ENCODE data around the gene ZNF773.
"Not testable (repeated sequence)": the region's sequence is repeated elsewhere in the genome, so short reads cannot be mapped to it uniquely, and the experiment has no call there.

ZNF773 gene

GRCh38 chr19:57499680-57500395, at the start of gene ZNF773:
ZNF773 (plus strand) TSS chr19:57499938; CDS start chr19:57500081, 143 bp downstream.
- in situ Hi-C loops (cut with HindIII; ENCODE audit: low pct_ligation_motif_present, low pct_unique_long_range_greater_than_20kb, low sequenced_read_pairs) = not testable (repeated sequence)
- DNase-seq = peak; percentile 93

GRCh38 chr19:57452307-57452706, 47.4 kb upstream of the ZNF773 start:
- in situ Hi-C loops (cut with HindIII; ENCODE audit: low pct_ligation_motif_present, low pct_unique_long_range_greater_than_20kb, low sequenced_read_pairs) = no loop called here
- DNase-seq = no peak

- in situ Hi-C loops (cut with HindIII; ENCODE audit: low pct_ligation_motif_present, low pct_unique_long_range_greater_than_20kb, low sequenced_read_pairs) = no loop called here
- peak; percentile 49 for DNase-seq
Measured at GRCh38 chr19:57465680-57466381, 33.9 kb upstream of the ZNF773 start.

- DNase-seq = no peak
- in situ Hi-C loops (cut with HindIII; ENCODE audit: low pct_ligation_motif_present, low pct_unique_long_range_greater_than_20kb, low sequenced_read_pairs) = no loop called here
Measured at GRCh38 chr19:57466489-57466888, 33.2 kb upstream of the ZNF773 start.

GRCh38 chr19:57473646-57474045, 26.1 kb upstream of the ZNF773 start:
- in situ Hi-C loops (cut with HindIII; ENCODE audit: low pct_ligation_motif_present, low pct_unique_long_range_greater_than_20kb, low sequenced_read_pairs) = no loop called here
- DNase-seq = no peak

GRCh38 chr19:57477191-57478008, 22.3 kb upstream of the ZNF773 start, which contains the start of gene ZNF772:
ZNF772 (minus strand) TSS chr19:57477566; CDS start chr19:57477309, 257 bp downstream.
- peak; percentile 73 for DNase-seq
- in situ Hi-C loops (cut with HindIII; ENCODE audit: low pct_ligation_motif_present, low pct_unique_long_range_greater_than_20kb, low sequenced_read_pairs) = no loop called here

GRCh38 chr19:57487477-57488298, 12.1 kb upstream of the ZNF773 start, which contains the start of gene ZNF419:
ZNF419 (plus strand) TSS chr19:57487750; CDS start chr19:57487951, 201 bp downstream.
- DNase-seq = peak; percentile 82
- in situ Hi-C loops (cut with HindIII; ENCODE audit: low pct_ligation_motif_present, low pct_unique_long_range_greater_than_20kb, low sequenced_read_pairs) = not testable (repeated sequence)

GRCh38 chr19:57488299-57488644, 11.5 kb upstream of the ZNF773 start:
- DNase-seq; in situ Hi-C loops (cut with HindIII; ENCODE audit: low pct_ligation_motif_present, low pct_unique_long_range_greater_than_20kb, low sequenced_read_pairs): not testable (repeated sequence)

- DNase-seq; in situ Hi-C loops (cut with HindIII; ENCODE audit: low pct_ligation_motif_present, low pct_unique_long_range_greater_than_20kb, low sequenced_read_pairs): not testable (repeated sequence)
Measured at GRCh38 chr19:57499332-57499679, 432 bp upstream of the ZNF773 start.

GRCh38 chr19:57500400-57500799, 662 bp downstream of the ZNF773 start:
- DNase-seq; in situ Hi-C loops (cut with HindIII; ENCODE audit: low pct_ligation_motif_present, low pct_unique_long_range_greater_than_20kb, low sequenced_read_pairs): not testable (repeated sequence)

- DNase-seq = no peak
- in situ Hi-C loops (cut with HindIII; ENCODE audit: low pct_ligation_motif_present, low pct_unique_long_range_greater_than_20kb, low sequenced_read_pairs) = no loop called here
Measured at GRCh38 chr19:57506163-57506562, 6.4 kb downstream of the ZNF773 start.

- in situ Hi-C loops (cut with HindIII; ENCODE audit: low pct_ligation_motif_present, low pct_unique_long_range_greater_than_20kb, low sequenced_read_pairs) = no loop called here
- no peak for DNase-seq
Measured at GRCh38 chr19:57511484-57511883, 11.7 kb downstream of the ZNF773 start.

- no peak for DNase-seq
- in situ Hi-C loops (cut with HindIII; ENCODE audit: low pct_ligation_motif_present, low pct_unique_long_range_greater_than_20kb, low sequenced_read_pairs) = no loop called here
Measured at GRCh38 chr19:57512845-57513244, 13.1 kb downstream of the ZNF773 start.

GRCh38 chr19:57515255-57515654, 15.5 kb downstream of the ZNF773 start:
- DNase-seq = no peak
- in situ Hi-C loops (cut with HindIII; ENCODE audit: low pct_ligation_motif_present, low pct_unique_long_range_greater_than_20kb, low sequenced_read_pairs) = no loop called here

- in situ Hi-C loops (cut with HindIII; ENCODE audit: low pct_ligation_motif_present, low pct_unique_long_range_greater_than_20kb, low sequenced_read_pairs); DNase-seq: not testable (repeated sequence)
Measured at GRCh38 chr19:57518021-57518420, 18.3 kb downstream of the ZNF773 start.

GRCh38 chr19:57527136-57527881, 27.6 kb downstream of the ZNF773 start, which contains the start of gene ZNF549:
ZNF549 (plus strand) TSS chr19:57527356; CDS start chr19:57527574, 218 bp downstream.
- in situ Hi-C loops (cut with HindIII; ENCODE audit: low pct_ligation_motif_present, low pct_unique_long_range_greater_than_20kb, low sequenced_read_pairs) = no loop called here
- DNase-seq = peak; percentile 65

GRCh38 chr19:57537953-57538547, 38.3 kb downstream of the ZNF773 start:
- in situ Hi-C loops (cut with HindIII; ENCODE audit: low pct_ligation_motif_present, low pct_unique_long_range_greater_than_20kb, low sequenced_read_pairs) = no loop called here
- DNase-seq = no peak

Measured in ACHN (cell line).